ENCODE measurements around the gene ATG3.

Gene ATG3

DNA sequence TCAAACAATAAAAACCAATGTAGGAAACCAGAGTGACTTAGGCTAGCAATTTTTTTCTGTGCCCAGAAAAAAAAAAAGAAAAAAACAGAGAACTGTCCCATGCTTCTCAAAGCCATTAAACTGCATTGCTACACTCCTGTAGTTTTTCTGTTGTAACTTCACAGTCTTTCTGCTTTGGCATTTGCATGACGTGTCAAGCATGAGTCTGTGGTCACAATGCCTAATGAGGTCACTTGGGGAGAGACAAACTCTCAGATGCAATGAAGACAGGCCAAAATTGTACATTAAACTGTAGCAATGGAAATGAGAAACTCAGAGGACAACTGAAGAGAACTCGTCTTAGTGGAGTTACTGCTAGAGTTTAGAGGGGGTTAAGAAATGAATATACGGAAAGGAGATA, 48.4 kb upstream of the ATG3 start:
- CTCF ChIA-PET, result no interaction called here
- Histone ChIP-seq H3K4me3 (ENCODE audit: low read depth, low read length) (no peak overlapping the region), H3K9me3 (ENCODE audit: control insufficient read depth, insufficient read depth, low read depth, low read length) (no peaks in the 10 kb centered on the region), H3K4me1 (ENCODE audit: control insufficient read depth, insufficient read depth, low read length) (no peaks in the 10 kb centered on the region), H3K27ac (ENCODE audit: extremely low read depth, low read depth, low read length) (no peak overlapping the region), H3K36me3 (ENCODE audit: control insufficient read depth in 2 of 2, insufficient read depth in 1 of 2, low read length in 2 of 2) (no peaks in the 10 kb centered on the region)
- POLR2A ChIA-PET, result no interaction called here
- TF ChIP-seq ZNF16 (tag by site-specific recombination; IDR thresholded peaks at IDR 0.05; ENCODE audit: low read depth), result no peak
- no peak for TF ChIP-seq ZNF302 (tag by site-specific recombination; IDR thresholded peaks at IDR 0.05; ENCODE audit: low read depth)
- no peak for TF ChIP-seq ZSCAN23 (tag by site-specific recombination; IDR thresholded peaks at IDR 0.05)
- TF ChIP-seq, protein P1, sequence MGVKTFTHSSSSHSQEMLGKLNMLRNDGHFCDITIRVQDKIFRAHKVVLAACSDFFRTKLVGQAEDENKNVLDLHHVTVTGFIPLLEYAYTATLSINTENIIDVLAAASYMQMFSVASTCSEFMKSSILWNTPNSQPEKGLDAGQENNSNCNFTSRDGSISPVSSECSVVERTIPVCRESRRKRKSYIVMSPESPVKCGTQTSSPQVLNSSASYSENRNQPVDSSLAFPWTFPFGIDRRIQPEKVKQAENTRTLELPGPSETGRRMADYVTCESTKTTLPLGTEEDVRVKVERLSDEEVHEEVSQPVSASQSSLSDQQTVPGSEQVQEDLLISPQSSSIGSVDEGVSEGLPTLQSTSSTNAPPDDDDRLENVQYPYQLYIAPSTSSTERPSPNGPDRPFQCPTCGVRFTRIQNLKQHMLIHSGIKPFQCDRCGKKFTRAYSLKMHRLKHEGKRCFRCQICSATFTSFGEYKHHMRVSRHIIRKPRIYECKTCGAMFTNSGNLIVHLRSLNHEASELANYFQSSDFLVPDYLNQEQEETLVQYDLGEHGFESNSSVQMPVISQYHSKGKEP (tag by site-specific recombination; IDR thresholded peaks at IDR 0.05), result no peak
- TF ChIP-seq, protein P2, sequence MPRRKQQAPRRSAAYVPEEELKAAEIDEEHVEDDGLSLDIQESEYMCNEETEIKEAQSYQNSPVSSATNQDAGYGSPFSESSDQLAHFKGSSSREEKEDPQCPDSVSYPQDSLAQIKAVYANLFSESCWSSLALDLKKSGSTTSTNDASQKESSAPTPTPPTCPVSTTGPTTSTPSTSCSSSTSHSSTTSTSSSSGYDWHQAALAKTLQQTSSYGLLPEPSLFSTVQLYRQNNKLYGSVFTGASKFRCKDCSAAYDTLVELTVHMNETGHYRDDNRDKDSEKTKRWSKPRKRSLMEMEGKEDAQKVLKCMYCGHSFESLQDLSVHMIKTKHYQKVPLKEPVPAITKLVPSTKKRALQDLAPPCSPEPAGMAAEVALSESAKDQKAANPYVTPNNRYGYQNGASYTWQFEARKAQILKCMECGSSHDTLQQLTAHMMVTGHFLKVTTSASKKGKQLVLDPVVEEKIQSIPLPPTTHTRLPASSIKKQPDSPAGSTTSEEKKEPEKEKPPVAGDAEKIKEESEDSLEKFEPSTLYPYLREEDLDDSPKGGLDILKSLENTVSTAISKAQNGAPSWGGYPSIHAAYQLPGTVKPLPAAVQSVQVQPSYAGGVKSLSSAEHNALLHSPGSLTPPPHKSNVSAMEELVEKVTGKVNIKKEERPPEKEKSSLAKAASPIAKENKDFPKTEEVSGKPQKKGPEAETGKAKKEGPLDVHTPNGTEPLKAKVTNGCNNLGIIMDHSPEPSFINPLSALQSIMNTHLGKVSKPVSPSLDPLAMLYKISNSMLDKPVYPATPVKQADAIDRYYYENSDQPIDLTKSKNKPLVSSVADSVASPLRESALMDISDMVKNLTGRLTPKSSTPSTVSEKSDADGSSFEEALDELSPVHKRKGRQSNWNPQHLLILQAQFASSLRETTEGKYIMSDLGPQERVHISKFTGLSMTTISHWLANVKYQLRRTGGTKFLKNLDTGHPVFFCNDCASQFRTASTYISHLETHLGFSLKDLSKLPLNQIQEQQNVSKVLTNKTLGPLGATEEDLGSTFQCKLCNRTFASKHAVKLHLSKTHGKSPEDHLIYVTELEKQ (tag by site-specific recombination; IDR thresholded peaks at IDR 0.05; ENCODE audit: borderline replicate concordance), result no peak
- no peak for TF ChIP-seq ZNF571 (tag by site-specific recombination; IDR thresholded peaks at IDR 0.05)
- TF ChIP-seq ZNF792 (tag by site-specific recombination; IDR thresholded peaks at IDR 0.05), result no peak
- no peak for TF ChIP-seq ZNF121 (tag by site-specific recombination; IDR thresholded peaks at IDR 0.05)
- no peak for TF ChIP-seq ZNF132 (tag by site-specific recombination; IDR thresholded peaks at IDR 0.05; ENCODE audit: borderline replicate concordance)
- no peak for TF ChIP-seq ZNF449 (tag by site-specific recombination; IDR thresholded peaks at IDR 0.05)
- no peak for TF ChIP-seq ZNF704 (tag by site-specific recombination; IDR thresholded peaks at IDR 0.05)
- TF ChIP-seq ZBTB10 (tag by site-specific recombination; IDR thresholded peaks at IDR 0.05), result no peak

GRCh38 chr3:112607863-112608262, 46.1 kb upstream of the ATG3 start:
- Histone ChIP-seq H3K9me3 (ENCODE audit: control insufficient read depth, insufficient read depth, low read depth, low read length) (no peaks in the 10 kb centered on the region), H3K36me3 (ENCODE audit: control insufficient read depth in 2 of 2, insufficient read depth in 1 of 2, low read length in 2 of 2) (no peaks in the 10 kb centered on the region), H3K4me3 (ENCODE audit: low read depth, low read length) (no peak overlapping the region), H3K4me1 (ENCODE audit: control insufficient read depth, insufficient read depth, low read length) (no peaks in the 10 kb centered on the region), H3K27ac (ENCODE audit: extremely low read depth, low read depth, low read length) (no peak overlapping the region)
- TF ChIP-seq YY2 (tag by site-specific recombination; IDR thresholded peaks at IDR 0.05) (no peak), ZNF112 (tag by site-specific recombination; IDR thresholded peaks at IDR 0.05) (no peak)
- POLR2A ChIA-PET, result no interaction called here
- CTCF ChIA-PET, result interaction anchor here (0.8 to 1.4 kb wide), 2 partner anchors 25 to 314 kb away, joined by 3 read pairs; partner anchors contain the start of gene SLC9C1
